Kidney tubule cell (primary cell): ENCODE data around the gene CSTF3.

Experiments used
- DNase-seq: peaks from one replicate; pipeline ENCODE4 v3.0.0-alpha.2; 2018; ENCODE audit warnings: low spot score

CSTF3 gene

GRCh38 chr11:33040862-33041453 is 120.3 kb downstream of the CSTF3 start:
- DNase-seq, result no peak

- peak; percentile 25 for DNase-seq
Measured at GRCh38 chr11:33040033-33040861, 121.0 kb downstream of the CSTF3 start.

GRCh38 chr11:33039274-33040032 is 121.8 kb downstream of the CSTF3 start, which contains the start of gene TCP11L1:
Gene TCP11L1 (plus strand): TSS chr11:33039572. CDS start chr11:33043774, 4,202 bp downstream.
- DNase-seq, result peak; percentile 96

GRCh38 chr11:33035011-33035410 is 126.3 kb downstream of the CSTF3 start:
- DNase-seq, result no peak
